C1 segment of cervical spinal cord (tissue), 14 donors: ENCODE data around the gene WWC1.
"Not testable (repeated sequence)": the region's sequence is repeated elsewhere in the genome, so short reads cannot be mapped to it uniquely, and the experiment has no call there.

ENCODE experiments used
- DNase-seq, 14 donors: peaks; one replicate each; lab custom pipeline; 2025; lab: John Stamatoyannopoulos, UW

Gene WWC1

GRCh38 chr5:168332042-168332441 lies 40.6 kb downstream of the WWC1 start:
- DNase-seq, result no peak

DNA sequence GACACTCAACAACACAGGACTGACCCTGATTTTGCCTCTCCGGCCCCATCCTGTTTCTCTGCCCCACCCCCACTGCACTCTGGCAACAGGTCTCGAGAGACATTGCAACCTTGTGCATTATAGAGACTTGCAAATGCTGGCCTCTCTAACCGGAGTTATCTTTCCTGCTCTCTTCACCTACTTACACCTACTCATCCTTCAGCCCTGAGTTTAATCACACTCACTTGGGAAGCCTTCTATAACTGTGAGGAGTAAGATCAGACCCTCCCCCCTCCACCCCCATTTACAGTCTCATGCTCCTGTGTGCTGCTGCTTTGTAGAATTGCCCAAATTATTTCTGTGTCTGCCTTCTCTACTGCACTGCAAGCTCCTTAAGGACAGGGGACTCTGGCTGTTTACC lies 42.8 kb downstream of the WWC1 start:
- DNase-seq, result no peak

DNA sequence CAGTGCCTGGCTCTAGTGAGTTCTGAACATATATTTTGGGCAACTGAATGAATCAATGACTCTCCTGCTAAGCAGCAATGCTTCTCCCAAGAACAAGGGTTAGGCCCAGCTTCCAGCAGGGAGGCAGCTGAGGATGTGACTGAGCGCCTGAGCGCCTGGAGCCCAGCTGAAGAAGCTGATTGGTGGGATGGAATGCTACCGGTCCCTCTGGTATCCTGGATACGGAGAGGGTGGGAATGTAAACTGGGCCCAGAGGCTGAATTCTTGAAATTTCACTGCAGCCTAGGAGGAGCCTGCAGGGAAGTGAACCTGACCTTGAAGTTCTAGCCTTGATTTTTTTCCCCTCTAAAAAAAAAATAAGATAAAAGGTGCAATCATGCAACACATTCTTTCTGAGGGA lies 43.2 kb downstream of the WWC1 start:
- no peak for DNase-seq

DNA sequence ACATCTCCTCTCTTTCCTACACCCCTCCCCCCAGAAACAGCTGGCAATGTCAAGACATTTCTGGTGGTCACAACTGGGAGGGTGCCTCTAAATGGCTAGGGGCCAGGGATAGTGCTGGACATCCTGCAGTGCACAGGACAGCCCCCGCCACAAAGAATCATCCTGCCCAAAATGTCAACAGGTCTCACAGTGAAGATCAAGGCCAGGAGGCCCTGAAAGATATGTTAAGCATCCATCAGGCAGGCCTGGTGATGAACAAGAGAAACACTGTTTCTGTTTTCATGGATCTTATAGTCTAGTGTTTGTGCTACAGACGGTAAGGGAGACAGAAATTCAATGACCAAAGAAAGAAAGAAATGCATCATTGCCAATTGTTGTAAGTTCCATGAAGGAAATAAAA lies 45.9 kb downstream of the WWC1 start:
- DNase-seq, result no peak

- no peak for DNase-seq
These were observed 47.8 kb downstream of the WWC1 start for GRCh38 chr5:168339109-168339771.

GRCh38 chr5:168339772-168340140 lies 48.3 kb downstream of the WWC1 start:
- DNase-seq, result not testable (repeated sequence)

GRCh38 chr5:168340487-168340886 lies 49.0 kb downstream of the WWC1 start:
- no peak for DNase-seq

DNA sequence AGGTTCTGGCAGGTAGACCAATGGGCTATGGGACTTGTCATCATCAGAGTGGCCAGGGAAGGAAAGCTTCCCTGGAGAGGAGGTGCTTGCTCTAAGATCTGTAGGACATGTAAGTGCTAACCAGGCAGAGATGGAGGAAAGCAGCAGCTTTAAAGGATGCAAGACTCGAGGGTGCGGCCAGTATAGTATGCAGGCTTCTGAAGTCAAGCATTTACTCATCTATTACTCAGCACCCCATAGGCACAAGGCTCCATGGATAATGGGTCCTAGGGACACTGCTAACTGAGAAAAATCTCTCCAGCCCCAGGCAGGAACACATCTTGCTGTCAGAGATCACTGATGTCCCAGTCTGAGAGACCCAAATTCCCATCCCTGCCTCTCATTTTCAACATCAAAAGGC lies 49.7 kb downstream of the WWC1 start:
- DNase-seq, result no peak

DNA sequence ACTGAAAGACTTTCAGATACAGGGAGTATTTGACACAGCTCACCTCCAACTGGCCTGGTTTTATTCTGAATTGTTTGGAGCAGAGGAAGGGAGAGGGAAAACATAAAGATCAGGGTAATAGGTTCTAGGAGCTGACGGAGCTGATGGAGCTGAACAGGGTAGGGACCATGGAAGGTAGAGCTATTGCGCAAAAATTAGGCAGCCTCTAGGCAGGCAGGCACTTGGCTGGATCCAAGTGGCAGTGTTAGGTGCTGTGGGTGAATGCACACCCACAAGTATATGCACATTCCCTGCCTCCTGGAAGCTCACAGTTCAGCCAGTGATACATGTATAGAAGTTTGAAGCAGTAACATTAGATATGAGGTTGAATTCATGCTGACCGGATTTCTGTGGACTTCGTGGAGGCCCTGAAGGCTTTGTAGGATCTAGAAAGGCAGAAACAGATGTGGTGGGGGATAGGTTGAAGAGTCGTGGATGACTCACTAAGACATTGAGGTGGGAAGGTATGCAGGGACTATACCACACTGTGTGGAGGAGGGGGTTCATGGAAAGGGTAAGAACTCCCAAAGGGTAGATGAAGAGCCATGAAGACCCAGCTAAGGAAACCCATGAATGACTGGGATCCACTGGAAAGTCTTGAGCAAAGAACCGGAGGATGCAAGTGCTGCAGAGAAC lies 50.8 kb downstream of the WWC1 start:
- no peak for DNase-seq

DNA sequence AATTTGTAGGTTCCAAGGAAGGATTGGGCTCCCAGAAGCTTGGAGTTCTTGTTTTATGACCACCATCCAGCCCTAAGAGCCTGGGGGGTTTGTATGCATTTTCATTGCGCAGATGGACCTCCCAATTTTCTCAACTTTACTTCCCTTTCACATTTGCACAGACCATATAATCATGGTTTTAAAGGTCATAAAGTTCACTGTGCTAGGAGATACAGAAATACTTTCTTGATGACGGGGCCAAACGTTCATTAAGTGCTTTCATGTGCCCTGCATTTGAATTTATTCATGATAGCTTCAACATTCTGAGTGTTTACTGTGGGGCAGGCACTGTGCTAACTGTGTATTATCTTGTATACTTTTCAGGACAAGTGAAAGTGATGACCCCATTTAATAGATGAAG lies 51.5 kb downstream of the WWC1 start:
- no peak for DNase-seq

- no peak for DNase-seq
These were observed 55.0 kb downstream of the WWC1 start for GRCh38 chr5:168346417-168346816.

DNA sequence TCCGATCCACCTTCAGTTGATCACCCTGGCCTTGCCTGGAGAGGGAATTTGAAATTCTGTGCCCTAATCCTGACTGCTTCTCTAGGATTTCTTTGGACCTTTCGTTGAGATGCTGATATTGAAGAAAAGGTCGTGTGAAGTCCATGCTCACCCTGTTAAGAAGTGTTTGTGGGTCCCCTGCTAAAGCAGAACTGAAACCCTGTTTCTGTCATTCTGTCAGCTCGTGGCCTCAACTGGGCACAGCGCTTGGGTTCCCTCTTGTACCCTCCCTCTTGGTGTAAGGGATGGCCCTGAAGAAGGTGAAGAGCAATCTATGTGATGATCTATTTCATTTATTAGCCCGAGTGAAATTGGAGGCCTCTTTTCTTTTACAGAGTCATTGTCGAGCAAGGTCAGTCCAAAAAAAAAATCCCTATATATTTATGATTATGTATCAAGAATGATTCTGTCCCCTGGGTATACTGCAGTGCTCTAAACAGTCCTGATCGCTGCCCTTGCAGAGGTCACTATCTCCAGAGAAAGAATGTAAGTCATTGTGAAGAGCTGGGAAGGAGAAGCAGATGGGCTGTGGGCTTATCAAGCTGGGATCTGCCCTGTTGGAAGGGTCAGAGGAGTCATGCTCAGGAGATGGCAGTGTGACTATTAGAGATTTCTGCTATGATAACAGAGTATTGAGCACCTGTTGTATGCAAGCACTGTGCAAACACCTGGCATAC lies 56.1 kb downstream of the WWC1 start:
- no peak for DNase-seq

GRCh38 chr5:168348084-168348414 lies 56.6 kb downstream of the WWC1 start:
- DNase-seq, result no peak

DNA sequence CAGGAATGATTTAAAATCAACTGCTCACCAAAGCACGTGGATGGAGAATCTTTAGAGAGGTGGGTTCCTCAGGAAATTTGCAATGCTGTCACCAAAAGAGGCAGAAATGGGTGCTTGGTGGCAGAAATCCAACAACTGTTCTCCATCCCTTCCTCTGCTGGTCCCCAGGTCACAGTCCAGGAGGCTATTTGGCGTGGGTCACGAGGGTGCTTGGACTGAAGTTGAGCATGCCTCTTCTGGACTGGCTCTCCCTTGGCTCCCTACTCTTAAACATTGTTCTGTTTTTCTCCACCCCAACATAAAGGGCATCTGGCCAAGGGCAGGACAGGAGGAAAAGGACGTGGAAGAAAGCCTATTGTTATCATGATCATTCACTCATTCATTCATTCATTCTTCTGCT lies 58.9 kb downstream of the WWC1 start:
- no peak for DNase-seq

GRCh38 chr5:168353216-168353957 lies 61.9 kb downstream of the WWC1 start:
- no peak for DNase-seq

DNA sequence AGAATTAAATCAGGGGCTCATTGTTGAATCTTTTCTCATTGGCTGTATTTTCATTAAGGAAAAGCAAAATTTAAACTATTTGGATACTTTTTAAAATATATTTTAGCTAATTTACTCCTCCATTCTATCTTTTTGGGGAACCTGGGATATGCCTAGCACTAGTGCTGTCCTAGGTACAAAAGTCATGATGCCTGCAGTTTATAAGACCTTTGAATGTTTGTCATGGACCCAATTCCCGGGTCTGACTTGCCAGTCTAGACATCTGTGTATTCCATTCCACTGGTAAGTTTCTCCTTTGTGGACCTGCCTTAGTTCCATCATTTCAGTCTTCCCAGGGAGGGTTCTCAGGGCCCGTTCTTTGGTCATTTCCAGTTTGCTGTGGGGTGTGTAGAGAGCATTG lies 63.0 kb downstream of the WWC1 start:
- no peak for DNase-seq

GRCh38 chr5:168356171-168356570 lies 64.7 kb downstream of the WWC1 start:
- no peak for DNase-seq

DNA sequence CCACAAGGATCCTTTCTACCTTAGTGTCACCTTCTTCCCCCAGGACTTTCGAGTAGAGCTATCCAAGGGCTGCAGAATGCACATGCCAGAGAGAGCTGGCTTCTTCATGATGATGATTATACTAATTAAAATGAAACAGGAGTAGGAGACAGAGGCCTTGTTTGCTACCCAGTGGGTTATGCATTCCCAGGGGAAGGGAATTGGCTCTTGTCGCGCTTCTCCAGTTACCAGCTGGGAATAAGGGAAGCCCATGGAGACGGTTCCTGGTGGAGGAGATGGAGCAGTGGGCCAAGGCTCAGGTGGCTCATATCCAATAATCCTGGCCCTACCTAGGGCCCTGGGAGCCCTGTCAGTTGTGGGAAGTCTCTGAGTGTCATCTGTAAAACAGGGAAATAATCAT lies 65.1 kb downstream of the WWC1 start:
- DNase-seq, result no peak

DNA sequence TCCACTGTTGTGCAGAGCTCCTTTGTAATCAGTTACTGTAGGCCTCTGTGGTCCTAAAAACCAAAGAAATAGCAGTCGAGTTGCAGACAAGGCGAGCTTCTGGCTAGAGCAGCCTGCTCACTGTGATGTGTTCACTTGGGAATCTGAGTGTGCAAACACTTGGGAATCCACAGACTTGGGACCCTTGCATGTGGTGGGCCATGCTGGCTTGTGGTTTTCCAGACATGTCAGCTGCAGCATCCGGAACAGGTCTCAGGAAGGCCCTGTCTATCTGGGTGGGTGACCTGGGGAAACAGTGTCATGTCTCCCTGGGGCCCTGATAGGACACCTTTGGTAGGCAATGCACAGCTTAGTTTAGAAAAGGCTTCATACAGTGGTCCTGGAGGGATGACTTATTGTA lies 66.4 kb downstream of the WWC1 start:
- no peak for DNase-seq

- DNase-seq, result no peak
These were observed 68.5 kb downstream of the WWC1 start for GRCh38 chr5:168359820-168360460.

GRCh38 chr5:168360521-168361285 lies 69.3 kb downstream of the WWC1 start:
- DNase-seq, result no peak
